Liver (tissue), 9 donors: ENCODE results near the gene MALRD1. TPM values are rescaled to one million over a fixed set of nuclear protein-coding genes. Genes with fewer than 3 reads are reported as not detected.

ENCODE experiments used
- DNase-seq: peaks from one replicate; pipeline ENCODE4 v3.0.0-alpha.2; 2017; ENCODE audit warnings: low spot score
- H3K27ac ChIP-seq, 2 donors: one replicate each; pipeline ENCODE4 v1.7.0; 2013; ENCODE audit warnings: inconsistent platforms in 2 of 2, low read length in 2 of 2, control low read depth in 1 of 2, low read depth in 1 of 2, mild to moderate bottlenecking in 1 of 2
- H3K27me3 ChIP-seq, 4 donors: one replicate each; pipeline versions ENCODE4 v1.6.1 to v1.7.0; 2013; ENCODE audit warnings: low read length in 3 of 4, inconsistent platforms in 1 of 4, mild to moderate bottlenecking in 1 of 4, moderate library complexity in 1 of 4; ENCODE audit not compliant: control insufficient read depth in 4 of 4, insufficient read depth in 4 of 4
- H3K36me3 ChIP-seq, 4 donors: one replicate each; pipeline versions ENCODE4 v1.6.1 to v1.7.0; 2013; ENCODE audit warnings: low read length in 3 of 4, mild to moderate bottlenecking in 3 of 4, low read depth in 1 of 4, moderate library complexity in 1 of 4; ENCODE audit not compliant: control insufficient read depth in 4 of 4, insufficient read depth in 3 of 4
- H3K4me1 ChIP-seq, 4 donors: one replicate each; pipeline versions ENCODE4 v1.6.1 to v1.7.0; 2013; ENCODE audit warnings: low read length in 3 of 4, mild to moderate bottlenecking in 3 of 4, moderate library complexity in 1 of 4; ENCODE audit not compliant: control insufficient read depth in 4 of 4, insufficient read depth in 4 of 4
- H3K4me3 ChIP-seq, 3 donors: one replicate each; pipeline versions ENCODE4 v1.6.1 to v1.7.0; 2013; ENCODE audit warnings: low read length in 3 of 3, control low read depth in 1 of 3, low read depth in 1 of 3, mild to moderate bottlenecking in 1 of 3
- H3K9ac ChIP-seq, 2 donors: one replicate each; pipeline ENCODE4 v1.7.0; 2013; ENCODE audit warnings: low read length in 2 of 2, mild to moderate bottlenecking in 2 of 2, moderate library complexity in 2 of 2, control low read depth in 1 of 2, low read depth in 1 of 2
- H3K9me3 ChIP-seq, 4 donors: one replicate each; pipeline versions ENCODE4 v1.6.1 to v1.7.0; 2013; ENCODE audit warnings: low read length in 3 of 4; ENCODE audit not compliant: control insufficient read depth in 4 of 4
- EGR1 ChIP-seq, 2 donors: IDR thresholded peaks; 2 replicates each; pipeline ENCODE4 v1.6.1; 2016 to 2018; ENCODE audit warnings: antibody characterized with exemption in 2 of 2, low read depth in 2 of 2
- FOXA1 ChIP-seq: IDR thresholded peaks from 2 replicates; pipeline ENCODE4 v1.6.1; 2016; ENCODE audit warnings: antibody characterized with exemption
- FOXA2 ChIP-seq: IDR thresholded peaks from 2 replicates; pipeline ENCODE4 v1.6.1; 2016; ENCODE audit warnings: antibody characterized with exemption
- HNF4A ChIP-seq, 2 donors: conservative IDR thresholded peaks; 2 replicates each; pipeline ENCODE4 v1.6.1; 2016; ENCODE audit warnings: antibody characterized with exemption in 2 of 2, mild to moderate bottlenecking in 2 of 2
- HNF4G ChIP-seq: IDR thresholded peaks from 2 replicates; pipeline ENCODE4 v1.6.1; 2016; ENCODE audit warnings: antibody characterized with exemption
- MAX ChIP-seq: IDR thresholded peaks from 2 replicates; pipeline ENCODE4 v1.6.1; 2016; ENCODE audit warnings: antibody characterized with exemption
- NR2F2 ChIP-seq: IDR thresholded peaks from 2 replicates; pipeline ENCODE4 v1.6.1; 2016; ENCODE audit warnings: antibody characterized with exemption
- RXRA ChIP-seq, 2 donors: IDR thresholded peaks; 2 replicates each; pipeline ENCODE4 v1.6.1; 2017 to 2018; ENCODE audit warnings: antibody characterized with exemption in 2 of 2, mild to moderate bottlenecking in 1 of 2
- SP1 ChIP-seq: IDR thresholded peaks from 2 replicates; pipeline ENCODE4 v1.6.1; 2018; ENCODE audit warnings: antibody characterized with exemption, mild to moderate bottlenecking
- YY1 ChIP-seq: IDR thresholded peaks from 2 replicates; pipeline ENCODE4 v1.6.1; 2016; ENCODE audit warnings: antibody characterized with exemption, mild to moderate bottlenecking
- ZBTB33 ChIP-seq: IDR thresholded peaks from 2 replicates; pipeline ENCODE4 v1.6.1; 2016; ENCODE audit warnings: antibody characterized with exemption
- WGBS: extraction: QIAGEN DNeasy Blood & Tissue Kit; methylation state at CpG from one replicate; pipeline ENCODE4 v1.1.7; 2013; 5-methylcytosine and 5-hydroxymethylcytosine counted together
- polyA plus RNA-seq, 2 donors: library from polyadenylated mRNA; stranded (reverse) in 1 of 2; unstranded in 1 of 2; fragments of 200-250 nt in 1 of 2; fragments of >200 nt in 1 of 2; fragmentation: Nextera tagmentation in 1 of 2; extraction: Ambion mirVana in 1 of 2; gene quantifications; one replicate each; pipeline versions ENCODE4 v1.2.1 to v1.2.3, GENCODE V29; 2013 to 2015
- total RNA-seq, 2 donors: library from RNA; depleted of rRNA; stranded (reverse); fragments of >200 nt; gene quantifications; one replicate each; pipeline ENCODE4 v1.2.3, GENCODE V29; 2014
- TF ChIP-seq, protein P1 (sequence below): IDR thresholded peaks from 2 replicates; pipeline ENCODE4 v1.6.1; 2016; ENCODE audit warnings: antibody characterized with exemption
- TF ChIP-seq, protein P2 (sequence below): fragments of 150-350 bp; IDR thresholded peaks from 2 replicates; pipeline ENCODE4 v1.5.1; 2017; ENCODE audit warnings: improper control_type of control experiment, low read depth, low read length; ENCODE audit not compliant: missing input control
- TF ChIP-seq, protein P3 (sequence below): IDR thresholded peaks from 2 replicates; pipeline ENCODE4 v1.6.1; 2016; ENCODE audit warnings: antibody characterized with exemption, mild to moderate bottlenecking
- donor health status: healthy.
- donor health status: healthy.
- donor health status: healthy.
- donor health status: healthy.
- donor health status: healthy.

MALRD1 gene
- total and polyA plus RNA-seq, 4 donors: 0.37 to 0.59 TPM; not detected in 2

DNA sequence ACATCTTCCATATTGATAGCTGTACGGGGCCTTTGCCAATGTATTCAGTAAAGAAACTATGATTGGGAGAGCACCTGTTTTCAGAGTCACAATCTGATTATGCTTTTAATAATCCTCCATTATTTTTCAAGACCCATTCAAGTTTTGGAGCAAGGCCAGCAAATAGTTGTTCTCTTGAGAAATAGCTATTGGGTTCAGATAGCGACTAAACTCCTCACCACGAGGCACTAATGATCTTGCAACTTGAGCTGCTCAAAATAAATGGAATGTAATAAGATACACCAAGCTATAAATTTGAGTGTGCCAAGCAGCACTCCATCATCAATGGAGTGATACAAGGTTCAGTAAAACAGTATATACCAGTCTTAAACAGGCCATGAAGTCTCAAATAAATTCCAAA is 7.4 kb upstream of the MALRD1 start:
- Histone ChIP-seq H3K4me1 (no peaks in the 10 kb centered on the region), H3K27me3 (no peaks in the 10 kb centered on the region), H3K4me3 (no peak overlapping the region), H3K9ac (no peak overlapping the region), H3K36me3 (no peaks in the 10 kb centered on the region), H3K27ac (no peak overlapping the region), H3K9me3 (peaks cover 0 to 3% (median 0%) of the 10 kb centered on the region in 4 donors)
- no peak for TF ChIP-seq HNF4A (conservative IDR thresholded peaks at IDR 0.05)
- no peak for TF ChIP-seq RXRA (IDR thresholded peaks at IDR 0.05)
- no peak for DNase-seq
- WGBS: 76% methylated on average over 3 of the region's 3 CpGs

DNA sequence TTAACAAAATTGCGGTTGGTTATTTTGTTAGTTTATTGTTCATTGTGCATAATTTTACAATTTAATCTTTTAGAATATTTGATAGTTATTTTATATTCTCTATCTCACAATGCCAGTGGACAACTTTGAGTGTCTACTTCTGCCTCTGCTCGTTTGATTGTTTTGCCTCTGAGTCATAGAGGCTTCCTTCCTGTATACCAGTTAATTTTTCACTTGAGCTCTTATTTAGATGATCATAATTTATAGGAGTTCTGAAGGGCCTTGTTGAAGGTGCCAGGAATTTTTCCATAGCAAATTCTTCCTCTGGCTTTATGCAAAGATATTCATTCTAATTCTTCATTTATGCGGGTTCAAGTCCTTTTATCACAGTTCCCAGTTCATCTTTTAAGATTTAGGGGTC is 5.2 kb upstream of the MALRD1 start:
- Histone ChIP-seq H3K36me3 (no peaks in the 10 kb centered on the region), H3K9ac (no peak overlapping the region), H3K27me3 (no peaks in the 10 kb centered on the region), H3K4me3 (no peak overlapping the region), H3K27ac (no peak overlapping the region), H3K9me3 (peaks cover 0 to 3% (median 0%) of the 10 kb centered on the region in 4 donors), H3K4me1 (no peaks in the 10 kb centered on the region)
- TF ChIP-seq RXRA (IDR thresholded peaks at IDR 0.05) (no peak), HNF4A (conservative IDR thresholded peaks at IDR 0.05) (no peak), FOXA2 (no peak), HNF4G (no peak), MAX (no peak), ZBTB33 (no peak), EGR1 (IDR thresholded peaks at IDR 0.05; ENCODE audit: low read depth in 2 of 2) (no peak), SP1 (no peak), YY1 (no peak), FOXA1 (no peak), NR2F2 (no peak)
- TF ChIP-seq, protein P1, sequence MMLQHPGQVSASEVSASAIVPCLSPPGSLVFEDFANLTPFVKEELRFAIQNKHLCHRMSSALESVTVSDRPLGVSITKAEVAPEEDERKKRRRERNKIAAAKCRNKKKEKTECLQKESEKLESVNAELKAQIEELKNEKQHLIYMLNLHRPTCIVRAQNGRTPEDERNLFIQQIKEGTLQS: no peak
- TF ChIP-seq, protein P2, sequence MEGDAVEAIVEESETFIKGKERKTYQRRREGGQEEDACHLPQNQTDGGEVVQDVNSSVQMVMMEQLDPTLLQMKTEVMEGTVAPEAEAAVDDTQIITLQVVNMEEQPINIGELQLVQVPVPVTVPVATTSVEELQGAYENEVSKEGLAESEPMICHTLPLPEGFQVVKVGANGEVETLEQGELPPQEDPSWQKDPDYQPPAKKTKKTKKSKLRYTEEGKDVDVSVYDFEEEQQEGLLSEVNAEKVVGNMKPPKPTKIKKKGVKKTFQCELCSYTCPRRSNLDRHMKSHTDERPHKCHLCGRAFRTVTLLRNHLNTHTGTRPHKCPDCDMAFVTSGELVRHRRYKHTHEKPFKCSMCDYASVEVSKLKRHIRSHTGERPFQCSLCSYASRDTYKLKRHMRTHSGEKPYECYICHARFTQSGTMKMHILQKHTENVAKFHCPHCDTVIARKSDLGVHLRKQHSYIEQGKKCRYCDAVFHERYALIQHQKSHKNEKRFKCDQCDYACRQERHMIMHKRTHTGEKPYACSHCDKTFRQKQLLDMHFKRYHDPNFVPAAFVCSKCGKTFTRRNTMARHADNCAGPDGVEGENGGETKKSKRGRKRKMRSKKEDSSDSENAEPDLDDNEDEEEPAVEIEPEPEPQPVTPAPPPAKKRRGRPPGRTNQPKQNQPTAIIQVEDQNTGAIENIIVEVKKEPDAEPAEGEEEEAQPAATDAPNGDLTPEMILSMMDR: no peak
- TF ChIP-seq, protein P3, sequence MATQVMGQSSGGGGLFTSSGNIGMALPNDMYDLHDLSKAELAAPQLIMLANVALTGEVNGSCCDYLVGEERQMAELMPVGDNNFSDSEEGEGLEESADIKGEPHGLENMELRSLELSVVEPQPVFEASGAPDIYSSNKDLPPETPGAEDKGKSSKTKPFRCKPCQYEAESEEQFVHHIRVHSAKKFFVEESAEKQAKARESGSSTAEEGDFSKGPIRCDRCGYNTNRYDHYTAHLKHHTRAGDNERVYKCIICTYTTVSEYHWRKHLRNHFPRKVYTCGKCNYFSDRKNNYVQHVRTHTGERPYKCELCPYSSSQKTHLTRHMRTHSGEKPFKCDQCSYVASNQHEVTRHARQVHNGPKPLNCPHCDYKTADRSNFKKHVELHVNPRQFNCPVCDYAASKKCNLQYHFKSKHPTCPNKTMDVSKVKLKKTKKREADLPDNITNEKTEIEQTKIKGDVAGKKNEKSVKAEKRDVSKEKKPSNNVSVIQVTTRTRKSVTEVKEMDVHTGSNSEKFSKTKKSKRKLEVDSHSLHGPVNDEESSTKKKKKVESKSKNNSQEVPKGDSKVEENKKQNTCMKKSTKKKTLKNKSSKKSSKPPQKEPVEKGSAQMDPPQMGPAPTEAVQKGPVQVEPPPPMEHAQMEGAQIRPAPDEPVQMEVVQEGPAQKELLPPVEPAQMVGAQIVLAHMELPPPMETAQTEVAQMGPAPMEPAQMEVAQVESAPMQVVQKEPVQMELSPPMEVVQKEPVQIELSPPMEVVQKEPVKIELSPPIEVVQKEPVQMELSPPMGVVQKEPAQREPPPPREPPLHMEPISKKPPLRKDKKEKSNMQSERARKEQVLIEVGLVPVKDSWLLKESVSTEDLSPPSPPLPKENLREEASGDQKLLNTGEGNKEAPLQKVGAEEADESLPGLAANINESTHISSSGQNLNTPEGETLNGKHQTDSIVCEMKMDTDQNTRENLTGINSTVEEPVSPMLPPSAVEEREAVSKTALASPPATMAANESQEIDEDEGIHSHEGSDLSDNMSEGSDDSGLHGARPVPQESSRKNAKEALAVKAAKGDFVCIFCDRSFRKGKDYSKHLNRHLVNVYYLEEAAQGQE: no peak
- no peak for DNase-seq
- 62% methylated on average over 3 of the region's 3 CpGs for WGBS
